Measurements from ENCODE around the gene RERE.

RERE gene

GRCh38 chr1:8687538-8687937 lies 129.9 kb downstream of the RERE start:
- H3K27ac ChIP-seq, result no peak overlapping the region
- no peak for TF ChIP-seq CTCF (conservative IDR thresholded peaks at IDR 0.05)
- TF ChIP-seq ZFX (IDR thresholded peaks at IDR 0.05), result no peak

GRCh38 chr1:8687039-8687438 lies 130.4 kb downstream of the RERE start:
- H3K27ac ChIP-seq, result no peak overlapping the region
- no peak for TF ChIP-seq CTCF (conservative IDR thresholded peaks at IDR 0.05)
- no peak for TF ChIP-seq ZFX (IDR thresholded peaks at IDR 0.05)

GRCh38 chr1:8685463-8685862 lies 132.0 kb downstream of the RERE start:
- TF ChIP-seq ZFX (IDR thresholded peaks at IDR 0.05) (no peak), CTCF (conservative IDR thresholded peaks at IDR 0.05) (no peak)
- H3K27ac ChIP-seq, result no peak overlapping the region

- TF ChIP-seq ZFX (IDR thresholded peaks at IDR 0.05) (no peak), CTCF (conservative IDR thresholded peaks at IDR 0.05) (no peak)
Measured at GRCh38 chr1:8684590-8684989, 132.8 kb downstream of the RERE start.

GRCh38 chr1:8682573-8682972 lies 134.9 kb downstream of the RERE start:
- no peak for TF ChIP-seq CTCF (conservative IDR thresholded peaks at IDR 0.05)
- TF ChIP-seq ZFX (IDR thresholded peaks at IDR 0.05), result no peak
- H3K27ac ChIP-seq, result no peak overlapping the region

More at GRCh38 chr1:8684590-8684989, 132.8 kb downstream of the RERE start:
- no peak overlapping the region for H3K27ac ChIP-seq

- TF ChIP-seq ZFX (IDR thresholded peaks at IDR 0.05) (no peak), CTCF (conservative IDR thresholded peaks at IDR 0.05) (no peak)
- no peak overlapping the region for H3K27ac ChIP-seq
Measured at GRCh38 chr1:8681911-8682310, 135.5 kb downstream of the RERE start.

- H3K27ac ChIP-seq, result peak overlapping the region; percentile 55; the same call in 1 of the 2 replicates
- TF ChIP-seq ZFX (IDR thresholded peaks at IDR 0.05) (no peak), CTCF (conservative IDR thresholded peaks at IDR 0.05) (no peak)
Measured at GRCh38 chr1:8680664-8681650, 136.5 kb downstream of the RERE start.

Data from C4-2B (cell line).